ENCODE results near the gene CERT1.

DNA sequence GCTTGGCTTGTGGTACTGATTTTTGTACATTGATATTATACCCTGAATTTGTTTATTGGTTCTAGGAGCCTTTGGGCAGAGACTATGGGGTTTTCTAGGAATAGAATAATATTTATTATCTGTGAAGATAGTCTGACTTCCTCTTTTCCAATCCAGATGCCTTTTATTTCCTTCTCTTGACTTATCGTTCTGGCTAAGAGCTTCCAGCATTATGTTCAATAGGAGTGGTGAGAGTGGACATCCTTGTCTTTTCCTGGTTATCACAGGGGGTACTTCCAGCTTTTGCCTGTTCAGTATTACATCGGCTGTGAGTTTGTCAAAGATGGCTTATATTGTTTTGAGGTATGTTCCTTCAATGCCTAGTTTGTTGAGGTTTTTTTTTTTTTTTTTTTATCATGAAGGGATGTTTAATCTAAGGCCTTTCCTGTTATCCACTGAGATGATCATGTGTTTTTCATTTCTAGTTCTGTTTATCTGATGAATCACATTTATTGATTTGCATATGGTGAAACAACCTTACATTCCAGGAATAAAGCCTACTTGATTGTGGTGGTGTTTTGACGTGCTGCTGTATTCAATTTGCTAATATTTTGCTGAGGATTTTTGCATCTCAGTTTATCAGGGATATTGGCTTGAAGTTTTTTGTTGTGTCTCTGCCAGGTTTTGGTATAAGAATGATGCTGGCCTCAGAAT is 77.5 kb downstream of the CERT1 start:
- TF ChIP-seq, protein P1, sequence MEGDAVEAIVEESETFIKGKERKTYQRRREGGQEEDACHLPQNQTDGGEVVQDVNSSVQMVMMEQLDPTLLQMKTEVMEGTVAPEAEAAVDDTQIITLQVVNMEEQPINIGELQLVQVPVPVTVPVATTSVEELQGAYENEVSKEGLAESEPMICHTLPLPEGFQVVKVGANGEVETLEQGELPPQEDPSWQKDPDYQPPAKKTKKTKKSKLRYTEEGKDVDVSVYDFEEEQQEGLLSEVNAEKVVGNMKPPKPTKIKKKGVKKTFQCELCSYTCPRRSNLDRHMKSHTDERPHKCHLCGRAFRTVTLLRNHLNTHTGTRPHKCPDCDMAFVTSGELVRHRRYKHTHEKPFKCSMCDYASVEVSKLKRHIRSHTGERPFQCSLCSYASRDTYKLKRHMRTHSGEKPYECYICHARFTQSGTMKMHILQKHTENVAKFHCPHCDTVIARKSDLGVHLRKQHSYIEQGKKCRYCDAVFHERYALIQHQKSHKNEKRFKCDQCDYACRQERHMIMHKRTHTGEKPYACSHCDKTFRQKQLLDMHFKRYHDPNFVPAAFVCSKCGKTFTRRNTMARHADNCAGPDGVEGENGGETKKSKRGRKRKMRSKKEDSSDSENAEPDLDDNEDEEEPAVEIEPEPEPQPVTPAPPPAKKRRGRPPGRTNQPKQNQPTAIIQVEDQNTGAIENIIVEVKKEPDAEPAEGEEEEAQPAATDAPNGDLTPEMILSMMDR (IDR thresholded peaks at IDR 0.05): no peak
- no peak for TF ChIP-seq POLR2A (IDR thresholded peaks at IDR 0.05)
